Smooth muscle cell (in vitro differentiated cells): ENCODE measurements around the gene PTPRG. TPM values are rescaled to one million over a fixed set of nuclear protein-coding genes. Genes with fewer than 3 reads are reported as not detected.

ENCODE experiments used
- DNase-seq: peaks from one replicate; lab custom pipeline; 2025; ENCODE audit not compliant: unreplicated experiment; lab: John Stamatoyannopoulos, UW
- H2AFZ ChIP-seq: fragments of 200-600 bp; sonication (generic); 2 replicates; pipeline ENCODE4 v1.6.0; 2016; ENCODE audit warnings: antibody characterized with exemption, low read depth, mild to moderate bottlenecking
- H3F3A ChIP-seq: fragments of 200-600 bp; sonication (generic); 2 replicates; pipeline ENCODE4 v1.6.0; 2017; ENCODE audit warnings: antibody characterized with exemption, low read depth
- H3K27ac ChIP-seq: fragments of 200-600 bp; sonication (generic); 2 replicates; pipeline ENCODE4 v1.5.1; 2016; ENCODE audit warnings: low read depth, mild to moderate bottlenecking
- H3K27me3 ChIP-seq: fragments of 200-600 bp; sonication (generic); 2 replicates; pipeline ENCODE4 v1.6.1; 2016; ENCODE audit warnings: low read depth, mild to moderate bottlenecking
- H3K36me3 ChIP-seq: fragments of 200-600 bp; sonication (generic); 2 replicates; pipeline ENCODE4 v1.5.1; 2016; ENCODE audit warnings: low read depth
- H3K4me1 ChIP-seq: fragments of 200-600 bp; sonication (generic); 2 replicates; pipeline ENCODE4 v1.5.1; 2016; ENCODE audit warnings: low read depth
- H3K4me2 ChIP-seq: fragments of 200-600 bp; sonication (generic); 2 replicates; pipeline ENCODE4 v1.6.0; 2016; ENCODE audit warnings: mild to moderate bottlenecking
- H3K4me3 ChIP-seq: fragments of 200-600 bp; sonication (generic); 2 replicates; pipeline ENCODE4 v1.5.1; 2016; ENCODE audit warnings: mild to moderate bottlenecking
- H3K79me2 ChIP-seq: fragments of 200-600 bp; sonication (generic); 2 replicates; pipeline ENCODE4 v1.6.0; 2016; ENCODE audit warnings: low read depth, mild to moderate bottlenecking
- H3K9ac ChIP-seq: fragments of 200-600 bp; sonication (generic); 2 replicates; pipeline ENCODE4 v1.6.0; 2016; ENCODE audit warnings: low read depth
- H3K9me3 ChIP-seq: fragments of 200-600 bp; sonication (generic); replicated peaks from 2 replicates; pipeline ENCODE4 v1.5.1; 2016; ENCODE audit warnings: low read depth
- H4K20me1 ChIP-seq: fragments of 200-600 bp; sonication (generic); 2 replicates; pipeline ENCODE4 v1.6.0; 2016; ENCODE audit warnings: low read depth
- CTCF ChIP-seq: fragments of 200-600 bp; sonication (generic); IDR thresholded peaks from 2 replicates; pipeline ENCODE4 v1.5.1; 2017; ENCODE audit warnings: borderline replicate concordance, mild to moderate bottlenecking, antibody characterized with exemption; ENCODE audit not compliant: insufficient read depth, poor library complexity, severe bottlenecking
- WGBS: methylation state at CpG from one replicate; pipeline ENCODE4 v1.1.7; 2016; ENCODE audit warnings: low lambda C conversion rate; 5-methylcytosine and 5-hydroxymethylcytosine counted together
- polyA plus RNA-seq: library from polyadenylated mRNA; unstranded; fragments of >200 nt; fragmentation: Nextera tagmentation; extraction: Ambion mirVana; gene quantifications from 2 replicates; pipeline ENCODE4 v1.2.1, GENCODE V29; 2016
- total RNA-seq: library from RNA; depleted of rRNA; stranded (reverse); fragments of >200 nt; gene quantifications from 2 replicates; pipeline ENCODE4 v1.2.3, GENCODE V29; 2014

The PTPRG gene
- total and polyA plus RNA-seq, 2 experiments from 2014 or later = 21.2 to 87.3 TPM

- H2AFZ ChIP-seq = no peak overlapping the region
- no peak for DNase-seq
- peaks cover 75% of the 10 kb centered on the region for H4K20me1 ChIP-seq
- H3K4me3 ChIP-seq = no peak overlapping the region
- no peak overlapping the region for H3K27ac ChIP-seq
- H3K27me3 ChIP-seq = no peaks in the 10 kb centered on the region
- H3F3A ChIP-seq = no peaks in the 10 kb centered on the region
- TF ChIP-seq CTCF = no peak
- H3K9me3 ChIP-seq = no peaks in the 10 kb centered on the region
- peaks cover 10% of the 10 kb centered on the region for H3K79me2 ChIP-seq
- WGBS = 90% methylated on average over 3 of the region's 3 CpGs
- no peaks in the 10 kb centered on the region for H3K4me1 ChIP-seq
- no peaks in the 10 kb centered on the region for H3K36me3 ChIP-seq
- H3K4me2 ChIP-seq = no peak overlapping the region
- no peak overlapping the region for H3K9ac ChIP-seq
These were observed 349.4 kb downstream of the PTPRG start for GRCh38 chr3:61910732-61911131.

GRCh38 chr3:61912158-61912557 is 350.8 kb downstream of the PTPRG start:
- peaks cover 66% of the 10 kb centered on the region for H4K20me1 ChIP-seq
- no peaks in the 10 kb centered on the region for H3K4me1 ChIP-seq
- no peak overlapping the region for H3K27ac ChIP-seq
- no peaks in the 10 kb centered on the region for H3F3A ChIP-seq
- no peak overlapping the region for H3K4me2 ChIP-seq
- whole genome bisulfite sequencing = 96% methylated on average over 1 of the region's 1 CpG
- peaks cover 10% of the 10 kb centered on the region for H3K79me2 ChIP-seq
- no peak for DNase-seq
- no peak overlapping the region for H3K9ac ChIP-seq
- no peaks in the 10 kb centered on the region for H3K27me3 ChIP-seq
- no peak overlapping the region for H2AFZ ChIP-seq
- TF ChIP-seq CTCF = no peak
- H3K9me3 ChIP-seq = no peaks in the 10 kb centered on the region
- no peaks in the 10 kb centered on the region for H3K36me3 ChIP-seq
- no peak overlapping the region for H3K4me3 ChIP-seq

GRCh38 chr3:61913701-61914100 is 352.3 kb downstream of the PTPRG start:
- no peaks in the 10 kb centered on the region for H3K4me1 ChIP-seq
- H3K36me3 ChIP-seq = no peaks in the 10 kb centered on the region
- H3K9me3 ChIP-seq = no peaks in the 10 kb centered on the region
- no peak overlapping the region for H3K4me3 ChIP-seq
- H3K9ac ChIP-seq = no peak overlapping the region
- no peak for DNase-seq
- H2AFZ ChIP-seq = no peak overlapping the region
- peaks cover 62% of the 10 kb centered on the region for H4K20me1 ChIP-seq
- H3K27me3 ChIP-seq = no peaks in the 10 kb centered on the region
- no peak overlapping the region for H3K4me2 ChIP-seq
- no peak overlapping the region for H3K27ac ChIP-seq
- no peak for TF ChIP-seq CTCF
- 83% methylated on average over 3 of the region's 3 CpGs for WGBS
- H3F3A ChIP-seq = no peaks in the 10 kb centered on the region
- peaks cover 10% of the 10 kb centered on the region for H3K79me2 ChIP-seq

- no peak for TF ChIP-seq CTCF
These were observed 352.9 kb downstream of the PTPRG start for GRCh38 chr3:61914276-61914675.

More at GRCh38 chr3:61914276-61914675, 352.9 kb downstream of the PTPRG start:
- Histone ChIP-seq H4K20me1 (peaks cover 60% of the 10 kb centered on the region), H3K9me3 (no peaks in the 10 kb centered on the region), H3K4me1 (no peaks in the 10 kb centered on the region), H3K4me2 (no peak overlapping the region), H3K79me2 (peaks cover 10% of the 10 kb centered on the region), H3K9ac (no peak overlapping the region), H3F3A (no peaks in the 10 kb centered on the region), H3K27ac (no peak overlapping the region), H3K27me3 (no peaks in the 10 kb centered on the region), H3K4me3 (no peak overlapping the region), H3K36me3 (no peaks in the 10 kb centered on the region), H2AFZ (no peak overlapping the region)
- DNase-seq = no peak
- 90% methylated on average over 6 of the region's 6 CpGs for WGBS
